Gastrocnemius medialis (tissue), 4 donors: ENCODE data around the gene RAD51B. TPM values are rescaled to one million over a fixed set of nuclear protein-coding genes. Genes with fewer than 3 reads are reported as not detected.
A peak's percentile ranks its signal among the peaks of the same experiment; 100 is the strongest.

Experiments used
- ATAC-seq, 2 donors: fragments of 150-250 bp; one replicate each; pipeline ENCODE4 v1.9.1; 2016
- DNase-seq, 2 donors: peaks; one replicate each; pipeline ENCODE4 v3.0.0-alpha.2; 2019
- H3K27ac ChIP-seq, 4 donors: fragments of 200-600 bp; sonication (generic); 1 replicate in 1 of 4; 2 replicates in 3 of 4; pipeline ENCODE4 v1.5.1; 2016 to 2018; ENCODE audit warnings: mild to moderate bottlenecking in 2 of 4, moderate library complexity in 1 of 4
- H3K27me3 ChIP-seq, 3 donors: fragments of 200-600 bp; sonication (generic) in 2 of 3; 1 replicate in 1 of 3; 2 replicates in 2 of 3; pipeline versions ENCODE4 v1.5.1 to v1.6.0; 2016 to 2019; ENCODE audit warnings: mild to moderate bottlenecking in 1 of 3, moderate library complexity in 1 of 3
- H3K36me3 ChIP-seq, 2 donors: fragments of 200-600 bp; sonication (generic) in 1 of 2; one replicate each; pipeline ENCODE4 v1.5.1; 2017 to 2018
- H3K4me1 ChIP-seq, 2 donors: fragments of 200-600 bp; sonication (generic) in 1 of 2; one replicate each; pipeline ENCODE4 v1.5.1; 2016 to 2017; ENCODE audit warnings: mild to moderate bottlenecking in 2 of 2
- H3K4me3 ChIP-seq, 4 donors: fragments of 200-600 bp; sonication (generic) in 3 of 4; 1 replicate in 1 of 4; 2 replicates in 3 of 4; pipeline ENCODE4 v1.5.1; 2016 to 2019; ENCODE audit warnings: mild to moderate bottlenecking in 2 of 4
- H3K9me3 ChIP-seq, 3 donors: fragments of 200-600 bp; sonication (generic) in 2 of 3; 1 replicate in 1 of 3; 2 replicates in 2 of 3; pipeline ENCODE4 v1.5.1; 2016 to 2019
- POLR2A ChIP-seq, 2 donors: fragments of 450-650 bp; IDR thresholded peaks; one replicate each; pipeline ENCODE4 v1.6.1; 2017; ENCODE audit warnings: antibody characterized with exemption in 2 of 2, mild to moderate bottlenecking in 2 of 2, moderate library complexity in 2 of 2
- in situ Hi-C, 4 donors: fragments of 200-750 bp; cut with MboI; loops; one replicate each; pipeline versions ENCODE4 v1.15.0 to v1.8.0; 2017; ENCODE audit warnings: low sequenced_read_pairs in 4 of 4
- intact Hi-C: fragments of 100-400 bp; cut with DNase I; formaldehyde crosslinking; loops from one replicate; pipeline ENCODE4 v1.15.1; 2023; ENCODE audit warnings: low total_unique reads
- total RNA-seq, 4 donors: library from RNA; depleted of rRNA; stranded (reverse); fragments of >200 nt; gene quantifications; one replicate each; pipeline versions ENCODE4 v1.1.0 to v1.2.3, GENCODE V29; 2016
- TF ChIP-seq, protein P1 (sequence below), 5 experiments: fragments of 450-650 bp in 3 of 5; fragments of 200-600 bp in 2 of 5; sonication (generic) in 2 of 5; IDR thresholded peaks in 4 of 5; conservative IDR thresholded peaks in 1 of 5; 1 replicate in 4 of 5; 2 replicates in 1 of 5; pipeline ENCODE4 v1.5.1; 2016 to 2019; ENCODE audit warnings: antibody characterized with exemption in 5 of 5, mild to moderate bottlenecking in 3 of 5, moderate library complexity in 3 of 5

RAD51B gene
- total RNA-seq, 4 donors from 2014 or later, result 1.6 to 3.3 (median 2.4) TPM

- TF ChIP-seq, protein P1, sequence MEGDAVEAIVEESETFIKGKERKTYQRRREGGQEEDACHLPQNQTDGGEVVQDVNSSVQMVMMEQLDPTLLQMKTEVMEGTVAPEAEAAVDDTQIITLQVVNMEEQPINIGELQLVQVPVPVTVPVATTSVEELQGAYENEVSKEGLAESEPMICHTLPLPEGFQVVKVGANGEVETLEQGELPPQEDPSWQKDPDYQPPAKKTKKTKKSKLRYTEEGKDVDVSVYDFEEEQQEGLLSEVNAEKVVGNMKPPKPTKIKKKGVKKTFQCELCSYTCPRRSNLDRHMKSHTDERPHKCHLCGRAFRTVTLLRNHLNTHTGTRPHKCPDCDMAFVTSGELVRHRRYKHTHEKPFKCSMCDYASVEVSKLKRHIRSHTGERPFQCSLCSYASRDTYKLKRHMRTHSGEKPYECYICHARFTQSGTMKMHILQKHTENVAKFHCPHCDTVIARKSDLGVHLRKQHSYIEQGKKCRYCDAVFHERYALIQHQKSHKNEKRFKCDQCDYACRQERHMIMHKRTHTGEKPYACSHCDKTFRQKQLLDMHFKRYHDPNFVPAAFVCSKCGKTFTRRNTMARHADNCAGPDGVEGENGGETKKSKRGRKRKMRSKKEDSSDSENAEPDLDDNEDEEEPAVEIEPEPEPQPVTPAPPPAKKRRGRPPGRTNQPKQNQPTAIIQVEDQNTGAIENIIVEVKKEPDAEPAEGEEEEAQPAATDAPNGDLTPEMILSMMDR (IDR thresholded peaks at IDR 0.05 in 4 of 5, conservative IDR thresholded peaks at IDR 0.05 in 1 of 5), result no peak
- TF ChIP-seq POLR2A (IDR thresholded peaks at IDR 0.05), result no peak
- H3K4me3 ChIP-seq, result no peak overlapping the region
- H3K27ac ChIP-seq, result no peak overlapping the region
- H3K4me1 ChIP-seq, result peaks cover 0 to 3% of the 10 kb centered on the region in 2 donors
- no peaks in the 10 kb centered on the region for H3K27me3 ChIP-seq
- no peaks in the 10 kb centered on the region for H3K9me3 ChIP-seq
- DNase-seq, result no peak
- no peaks in the 10 kb centered on the region for H3K36me3 ChIP-seq
- in situ Hi-C loops (no loop called here), intact Hi-C loops (no loop called here)
- no peak for ATAC-seq
Observed at GRCh38 chr14:68263563-68264259, 444.1 kb downstream of the RAD51B start.

- in situ Hi-C loops (no loop called here), intact Hi-C loops (no loop called here)
- no peak overlapping the region for H3K27ac ChIP-seq
- H3K27me3 ChIP-seq, result no peaks in the 10 kb centered on the region
- H3K4me3 ChIP-seq, result no peak overlapping the region
- DNase-seq (no peak), ATAC-seq (no peak)
- no peaks in the 10 kb centered on the region for H3K36me3 ChIP-seq
- H3K9me3 ChIP-seq, result no peaks in the 10 kb centered on the region
- peaks cover 0 to 3% of the 10 kb centered on the region in 2 donors for H3K4me1 ChIP-seq
- TF ChIP-seq, protein P1 (IDR thresholded peaks at IDR 0.05 in 4 of 5, conservative IDR thresholded peaks at IDR 0.05 in 1 of 5), result no peak
- no peak for TF ChIP-seq POLR2A (IDR thresholded peaks at IDR 0.05)
Observed at GRCh38 chr14:68264260-68264569, 444.6 kb downstream of the RAD51B start.

GRCh38 chr14:68266998-68267397, 447.4 kb downstream of the RAD51B start:
- TF ChIP-seq POLR2A (IDR thresholded peaks at IDR 0.05), result no peak
- TF ChIP-seq, protein P1 (IDR thresholded peaks at IDR 0.05 in 4 of 5, conservative IDR thresholded peaks at IDR 0.05 in 1 of 5), result no peak
- no peak for DNase-seq
- in situ Hi-C loops, result no loop called here
- Histone ChIP-seq H3K27me3 (no peaks in the 10 kb centered on the region), H3K4me3 (no peak overlapping the region), H3K36me3 (no peaks in the 10 kb centered on the region), H3K27ac (no peak overlapping the region), H3K9me3 (no peaks in the 10 kb centered on the region), H3K4me1 (peaks cover 7 to 12% of the 10 kb centered on the region in 2 donors)
- no peak for ATAC-seq
- intact Hi-C loops, result no loop called here

GRCh38 chr14:68268197-68268596, 448.6 kb downstream of the RAD51B start:
- no peaks in the 10 kb centered on the region for H3K27me3 ChIP-seq
- intact Hi-C loops (no loop called here), in situ Hi-C loops (no loop called here)
- no peaks in the 10 kb centered on the region for H3K36me3 ChIP-seq
- no peak overlapping the region for H3K27ac ChIP-seq
- no peak overlapping the region for H3K4me3 ChIP-seq
- ATAC-seq (peak in 1 of 2 donors; percentile 23), DNase-seq (no peak)
- peaks cover 7 to 12% of the 10 kb centered on the region in 2 donors for H3K4me1 ChIP-seq
- no peaks in the 10 kb centered on the region for H3K9me3 ChIP-seq
- no peak for TF ChIP-seq POLR2A (IDR thresholded peaks at IDR 0.05)
- TF ChIP-seq, protein P1 (IDR thresholded peaks at IDR 0.05 in 4 of 5, conservative IDR thresholded peaks at IDR 0.05 in 1 of 5), result no peak

DNA sequence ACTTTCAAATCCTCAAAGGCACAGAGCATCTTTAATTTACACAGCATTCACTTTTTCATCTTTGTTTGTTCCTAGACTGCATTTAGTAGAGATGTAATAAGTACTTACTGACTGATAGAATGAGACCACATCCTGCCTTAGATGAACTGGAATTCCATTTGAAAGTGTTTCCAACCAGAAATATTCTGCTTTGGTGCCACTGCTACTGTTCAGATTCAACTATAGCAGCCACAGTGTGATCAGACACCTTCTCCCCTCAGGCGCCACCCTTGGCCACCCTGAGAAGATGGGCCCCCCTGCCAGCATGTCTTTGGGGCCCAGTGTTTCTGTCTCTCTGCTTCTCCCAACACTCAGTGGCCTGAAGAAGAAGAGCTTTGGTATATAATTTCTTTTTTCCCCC, 449.1 kb downstream of the RAD51B start:
- no peak for ATAC-seq
- DNase-seq, result no peak
- no peaks in the 10 kb centered on the region for H3K36me3 ChIP-seq
- in situ Hi-C loops (no loop called here), intact Hi-C loops (no loop called here)
- TF ChIP-seq, protein P1 (IDR thresholded peaks at IDR 0.05 in 4 of 5, conservative IDR thresholded peaks at IDR 0.05 in 1 of 5), result no peak
- no peak for TF ChIP-seq POLR2A (IDR thresholded peaks at IDR 0.05)
- H3K9me3 ChIP-seq, result no peaks in the 10 kb centered on the region
- H3K27ac ChIP-seq, result no peak overlapping the region
- no peak overlapping the region for H3K4me3 ChIP-seq
- H3K27me3 ChIP-seq, result no peaks in the 10 kb centered on the region
- H3K4me1 ChIP-seq, result peaks cover 7 to 12% of the 10 kb centered on the region in 2 donors
